GM12878 (cell line): ENCODE results near the gene PBRM1. TPM values are rescaled to one million over a fixed set of nuclear protein-coding genes. Genes with fewer than 3 reads are reported as not detected.

Experiments used
- ATAC-seq: fragments of 200-7000 bp; cut with Tn5 transposase; 3 replicates; pipeline ENCODE4 v1.9.1; 2020; ENCODE audit warnings: mild to moderate bottlenecking, moderate library complexity
- BruUV-seq: library from RNA; stranded (reverse); fragments of 400-500 nt; replicated peaks from 2 replicates; lab custom pipeline; 2021; lab: Mats Ljungman, UMichigan
- CTCF ChIA-PET: fragments of 300-600 bp; sonication (Branson Sonifier 250); formaldehyde crosslinking; extraction: SDS; loops from one replicate; lab custom pipeline; 2021; ENCODE audit warnings: inconsistent platforms; lab: Yijun Ruan, JAX
- POLR2A ChIA-PET: fragments of 350-600 bp; formaldehyde crosslinking; extraction: SDS; loops from one replicate; lab custom pipeline; 2021; ENCODE audit warnings: inconsistent platforms; lab: Charles Lee
- RAD21 ChIA-PET: fragments of 300-600 bp; sonication (Branson Sonifier 250); formaldehyde crosslinking; loops from one replicate; lab custom pipeline; 2023; ENCODE audit warnings: antibody characterized with exemption; ENCODE audit not compliant: unreplicated experiment; lab: Charles Lee
- SMC1A ChIA-PET: fragments of 300-600 bp; sonication (Branson Sonifier 250); formaldehyde crosslinking; loops from one replicate; lab custom pipeline; 2023; ENCODE audit not compliant: unreplicated experiment, uncharacterized antibody; lab: Charles Lee
- DNase-seq: peaks from one replicate; pipeline ENCODE4 v3.0.0-alpha.2; 2011; ENCODE audit warnings: low read depth, low spot score
- FAIRE-seq: peaks from 3 replicates; lab custom pipeline; 2011; peaks lifted over from hg19 to GRCh38; lab: Jason Lieb, UNC
- H2AFZ ChIP-seq: 2 replicates; pipeline ENCODE4 v1.6.0; 2011; ENCODE audit warnings: low read depth, low read length, control low read depth; ENCODE audit not compliant: control insufficient read depth
- H3K27ac ChIP-seq: 2 replicates; pipeline ENCODE4 v1.5.1; 2011; ENCODE audit warnings: control low read depth; ENCODE audit not compliant: control insufficient read depth, insufficient read depth
- H3K27me3 ChIP-seq, 2 experiments: replicated peaks in 1 of 2; 2 replicates each; pipeline versions ENCODE4 v1.6.0 to v1.6.1; 2011; ENCODE audit warnings: low read length in 1 of 2; ENCODE audit not compliant: control insufficient read depth in 2 of 2, insufficient read depth in 2 of 2
- H3K36me3 ChIP-seq, 2 experiments: 2 replicates each; pipeline ENCODE4 v1.5.1; 2011; ENCODE audit warnings: low read length in 1 of 2; ENCODE audit not compliant: control insufficient read depth in 2 of 2, insufficient read depth in 2 of 2
- H3K4me1 ChIP-seq: 2 replicates; pipeline ENCODE4 v1.6.1; 2011; ENCODE audit warnings: mild to moderate bottlenecking, low read length, moderate library complexity, mixed read lengths; ENCODE audit not compliant: control insufficient read depth, insufficient read depth
- H3K4me2 ChIP-seq: 2 replicates; pipeline ENCODE4 v1.6.0; 2011; ENCODE audit warnings: control low read depth; ENCODE audit not compliant: control insufficient read depth, insufficient read depth
- H3K4me3 ChIP-seq: fragments of 200-600 bp; sonication (generic); 2 replicates; pipeline ENCODE4 v1.5.1; 2016
- H3K79me2 ChIP-seq: 2 replicates; pipeline ENCODE4 v1.6.0; 2011; ENCODE audit warnings: low read length; ENCODE audit not compliant: control insufficient read depth, insufficient read depth
- H3K9ac ChIP-seq: 2 replicates; pipeline ENCODE4 v1.8.0; 2011; ENCODE audit warnings: low read length, control low read depth, mixed read lengths; ENCODE audit not compliant: control insufficient read depth, insufficient read depth
- H3K9me3 ChIP-seq: replicated peaks from 3 replicates; pipeline ENCODE4 v1.5.1; 2011; ENCODE audit warnings: mild to moderate bottlenecking, low read length; ENCODE audit not compliant: control insufficient read depth, insufficient read depth
- H4K20me1 ChIP-seq: 2 replicates; pipeline ENCODE4 v1.6.0; 2011; ENCODE audit not compliant: control insufficient read depth, insufficient read depth
- CHD4 ChIP-seq: fragments of 200-600 bp; sonication (generic); IDR thresholded peaks from 2 replicates; pipeline ENCODE4 v1.6.1; 2016; ENCODE audit warnings: mild to moderate bottlenecking
- HDAC6 ChIP-seq: fragments of 200-600 bp; sonication (generic); IDR thresholded peaks from one replicate; pipeline ENCODE4 v1.8.0; 2017; ENCODE audit warnings: antibody characterized with exemption; ENCODE audit not compliant: unreplicated experiment
- KAT2A ChIP-seq: conservative IDR thresholded peaks from 2 replicates; pipeline ENCODE4 v1.6.1; 2011; ENCODE audit warnings: low read depth, low read length; ENCODE audit not compliant: control insufficient read depth
- MTA2 ChIP-seq: fragments of 450-650 bp; IDR thresholded peaks from 2 replicates; pipeline ENCODE4 v1.6.1; 2016; ENCODE audit warnings: low read depth, mild to moderate bottlenecking, moderate library complexity
- MXI1 ChIP-seq: fragments of 150-350 bp; IDR thresholded peaks from 2 replicates; pipeline ENCODE4 v1.6.1; 2011; ENCODE audit warnings: low read depth, mild to moderate bottlenecking, inconsistent platforms, low read length, improper control_type of control experiment
- MYB ChIP-seq: fragments of 150-350 bp; IDR thresholded peaks from 2 replicates; pipeline ENCODE4 v1.6.1; 2014; ENCODE audit warnings: mild to moderate bottlenecking, low read depth, low read length, borderline replicate concordance
- PKNOX1 ChIP-seq: fragments of 450-650 bp; IDR thresholded peaks from 2 replicates; pipeline ENCODE4 v1.6.1; 2016; ENCODE audit warnings: mild to moderate bottlenecking
- POLR2AphosphoS2 ChIP-seq: IDR thresholded peaks from 2 replicates; pipeline ENCODE4 v1.6.1; 2011; ENCODE audit warnings: low read depth, mild to moderate bottlenecking, low read length, improper control_type of control experiment, moderate library complexity
- PRDM15 ChIP-seq: fragments of 450-650 bp; formaldehyde crosslinking; IDR thresholded peaks from 2 replicates; pipeline ENCODE4 v1.4.0; 2020; ENCODE audit warnings: mild to moderate bottlenecking, moderate library complexity
- SRF ChIP-seq, 2 experiments: IDR thresholded peaks; 2 replicates each; pipeline ENCODE4 v1.6.1; 2011; ENCODE audit warnings: low read depth in 2 of 2, low read length in 2 of 2, mild to moderate bottlenecking in 1 of 2, moderate library complexity in 1 of 2
- TAF1 ChIP-seq: IDR thresholded peaks from 2 replicates; pipeline ENCODE4 v1.6.1; 2011; ENCODE audit warnings: mild to moderate bottlenecking, low read depth, low read length, borderline replicate concordance
- TBL1XR1 ChIP-seq: IDR thresholded peaks from 2 replicates; pipeline ENCODE4 v1.6.1; 2012; ENCODE audit warnings: low read depth, low read length, improper control_type of control experiment
- ZBTB40 ChIP-seq: fragments of 450-650 bp; IDR thresholded peaks from 2 replicates; pipeline ENCODE4 v1.6.1; 2016; ENCODE audit warnings: mild to moderate bottlenecking, moderate library complexity, borderline replicate concordance
- ZNF217 ChIP-seq: fragments of 450-650 bp; IDR thresholded peaks from 2 replicates; pipeline ENCODE4 v1.6.1; 2017; ENCODE audit warnings: antibody characterized with exemption, mild to moderate bottlenecking
- ZNF384 ChIP-seq: IDR thresholded peaks from 2 replicates; pipeline ENCODE4 v1.6.1; 2012; ENCODE audit warnings: low read depth, mild to moderate bottlenecking, low read length, improper control_type of control experiment, borderline replicate concordance
- ZNF622 ChIP-seq: fragments of 450-650 bp; IDR thresholded peaks from 2 replicates; pipeline ENCODE4 v1.6.1; 2017; ENCODE audit warnings: mild to moderate bottlenecking, inconsistent platforms
- WGBS: methylation state at CpG from one replicate; pipeline ENCODE4 v1.1.6; 2016; ENCODE audit warnings: low lambda C conversion rate; ENCODE audit not compliant: insufficient replicate concordance, insufficient coverage; ENCODE audit errors: missing lambda C conversion rate; 5-methylcytosine and 5-hydroxymethylcytosine counted together
- in situ Hi-C: fragments of 300-500 bp; cut with MboI; formaldehyde crosslinking; loops from 9 replicates; pipeline ENCODE4 v1.14.3; 2018; ENCODE audit warnings: mixed read lengths
- intact Hi-C: fragments of 100-400 bp; cut with micrococcal nuclease; formaldehyde crosslinking; loops from one replicate; pipeline ENCODE4 v1.14.2; 2022; ENCODE audit not compliant: unreplicated experiment
- polyA plus RNA-seq, 11 experiments: library from polyadenylated mRNA; depleted of rRNA in 4 of 11; unstranded in 6 of 11; stranded (reverse) in 5 of 11; fragments of >200 nt; fragmentation: Nextera tagmentation in 4 of 11; fragmentation: Illumina TruSeq in 1 of 11; extraction: Ambion mirVana in 4 of 11; extraction: Trizol in 1 of 11; gene quantifications; 1 replicate in 1 of 11; 2 replicates in 10 of 11; pipeline versions ENCODE4 v1.2.1 to v1.2.3, GENCODE V29; 2011 to 2016; ENCODE audit warnings: inconsistent platforms in 2 of 11, missing spikeins in 2 of 11, low read depth in 1 of 11
- total RNA-seq, 4 experiments: library from RNA; depleted of rRNA in 3 of 4; stranded (reverse); fragments of >200 nt in 3 of 4; fragmentation: Illumina TruSeq in 1 of 4; extraction: Trizol in 1 of 4; gene quantifications; 2 replicates each; pipeline versions ENCODE4 v1.2.1 to v1.2.3, GENCODE V29; 2013 to 2021

PBRM1 gene
- total and polyA plus RNA-seq, 10 of the 15 experiments (the other 5 are each of a cell fraction or from before 2014, with no cell fraction given), result 8.9 to 88.9 (median 39.3) TPM

GRCh38 chr3:52596658-52597265 is 89.0 kb downstream of the PBRM1 start:
- no peak for FAIRE-seq

More at GRCh38 chr3:52596658-52597265, 89.0 kb downstream of the PBRM1 start:
- ChIA-PET POLR2A (no interaction called here), CTCF (no interaction called here), SMC1A (no interaction called here), RAD21 (no interaction called here)
- Histone ChIP-seq H3K79me2 (no peaks in the 10 kb centered on the region), H3K4me2 (no peak overlapping the region), H3K36me3 (peaks cover 4 to 21% of the 10 kb centered on the region in 2 experiments), H4K20me1 (no peaks in the 10 kb centered on the region), H3K9ac (no peak overlapping the region), H3K4me3 (no peak overlapping the region), H3K4me1 (no peaks in the 10 kb centered on the region), H2AFZ (no peak overlapping the region), H3K27me3 (no peaks in the 10 kb centered on the region), H3K9me3 (peaks cover 8% of the 10 kb centered on the region; the same call in 1 of the 3 replicates), H3K27ac (no peak overlapping the region)
- ATAC-seq (no peak), DNase-seq (no peak)
- no TSS peak for BruUV-seq
- in situ Hi-C loops, result no loop called here
- intact Hi-C loops, result no loop called here
- 99% methylated on average over 4 of the region's 4 CpGs for WGBS
- no peak for TF ChIP-seq MXI1
- no peak for TF ChIP-seq CHD4
- TF ChIP-seq POLR2AphosphoS2, result no peak
- TF ChIP-seq ZNF217, result no peak
- TF ChIP-seq PRDM15 (CRISPR knock-in tag), result no peak
- TF ChIP-seq KAT2A, result no peak
- no peak for TF ChIP-seq HDAC6
- no peak for TF ChIP-seq MTA2
- TF ChIP-seq PKNOX1, result no peak
- TF ChIP-seq MYB, result no peak
- no peak for TF ChIP-seq ZBTB40
- no peak for TF ChIP-seq ZNF622
- TF ChIP-seq ZNF384, result no peak
- TF ChIP-seq SRF (IDR thresholded peaks at IDR 0.05; ENCODE audit: low read depth in 2 of 2, low read length in 2 of 2), result no peak
- no peak for TF ChIP-seq TAF1
- no peak for TF ChIP-seq TBL1XR1
